GM23248 (cell line): Measurements from ENCODE around the gene ZNF19. TPM values are rescaled to one million over a fixed set of nuclear protein-coding genes. Genes with fewer than 3 reads are reported as not detected.

ENCODE experiments used
- DNase-seq: peaks from one replicate; pipeline ENCODE4 v3.0.0-alpha.2; 2015
- H2AFZ ChIP-seq: fragments of 200-600 bp; sonication (generic); 2 replicates; pipeline ENCODE4 v1.6.1; 2016; ENCODE audit warnings: antibody characterized with exemption
- H3F3A ChIP-seq: fragments of 200-600 bp; sonication (generic); 2 replicates; pipeline ENCODE4 v1.6.1; 2016; ENCODE audit warnings: mild to moderate bottlenecking, antibody characterized with exemption, mixed run types; ENCODE audit not compliant: insufficient read depth
- H3K27ac ChIP-seq: fragments of 200-600 bp; sonication (generic); 2 replicates; pipeline ENCODE4 v1.5.1; 2016; ENCODE audit warnings: mild to moderate bottlenecking
- H3K27me3 ChIP-seq: fragments of 200-600 bp; sonication (generic); replicated peaks from 2 replicates; pipeline ENCODE4 v1.6.1; 2016; ENCODE audit warnings: mild to moderate bottlenecking; ENCODE audit not compliant: insufficient read depth
- H3K36me3 ChIP-seq: fragments of 200-600 bp; sonication (generic); 2 replicates; pipeline ENCODE4 v1.6.1; 2016; ENCODE audit warnings: low read depth, mild to moderate bottlenecking
- H3K4me1 ChIP-seq: fragments of 200-600 bp; sonication (generic); 2 replicates; pipeline ENCODE4 v1.6.1; 2016; ENCODE audit warnings: mild to moderate bottlenecking; ENCODE audit not compliant: insufficient read depth
- H3K4me2 ChIP-seq: fragments of 200-600 bp; sonication (generic); one replicate; pipeline ENCODE4 v1.6.1; 2016; ENCODE audit warnings: mild to moderate bottlenecking; ENCODE audit not compliant: unreplicated experiment
- H3K4me3 ChIP-seq: fragments of 200-600 bp; sonication (generic); 2 replicates; pipeline ENCODE4 v1.5.1; 2016; ENCODE audit warnings: mild to moderate bottlenecking
- H3K79me2 ChIP-seq: fragments of 200-600 bp; sonication (generic); 2 replicates; pipeline ENCODE4 v1.6.1; 2016; ENCODE audit warnings: mild to moderate bottlenecking; ENCODE audit not compliant: insufficient read depth
- H3K9ac ChIP-seq: fragments of 200-600 bp; sonication (generic); 2 replicates; pipeline ENCODE4 v1.6.1; 2016; ENCODE audit warnings: mild to moderate bottlenecking
- H3K9me2 ChIP-seq: fragments of 200-600 bp; sonication (generic); 2 replicates; pipeline ENCODE4 v1.6.1; 2016; ENCODE audit warnings: mixed run types, mild to moderate bottlenecking, moderate library complexity; ENCODE audit not compliant: insufficient read depth
- H3K9me3 ChIP-seq: fragments of 200-600 bp; sonication (generic); one replicate; pipeline ENCODE4 v1.6.1; 2017; ENCODE audit warnings: low read depth
- H4K20me1 ChIP-seq: fragments of 200-600 bp; sonication (generic); 2 replicates; pipeline ENCODE4 v1.6.0; 2016; ENCODE audit not compliant: insufficient read depth
- EZH2 ChIP-seq: fragments of 200-600 bp; sonication (generic); IDR thresholded peaks from 2 replicates; pipeline ENCODE4 v1.6.1; 2018; ENCODE audit warnings: antibody characterized with exemption, mild to moderate bottlenecking; ENCODE audit not compliant: insufficient read depth, poor library complexity, severe bottlenecking
- EZH2phosphoT487 ChIP-seq: fragments of 200-600 bp; sonication (generic); IDR thresholded peaks from 2 replicates; pipeline ENCODE4 v1.6.1; 2018; ENCODE audit warnings: antibody characterized with exemption, moderate library complexity, mild to moderate bottlenecking, low read depth; ENCODE audit not compliant: insufficient read depth
- WGBS, 2 experiments: methylation state at CpG; one replicate each; pipeline ENCODE4 v1.1.6; 2015 to 2017; ENCODE audit warnings: low lambda C conversion rate in 2 of 2, low coverage in 1 of 2; ENCODE audit errors: missing lambda C conversion rate in 2 of 2; 5-methylcytosine and 5-hydroxymethylcytosine counted together
- in situ Hi-C: fragments of 300-500 bp; cut with MboI; formaldehyde crosslinking; loops from 2 replicates; pipeline ENCODE4 v1.15.0; 2020
- polyA plus RNA-seq: library from polyadenylated mRNA; unstranded; fragments of >200 nt; fragmentation: Nextera tagmentation; extraction: Ambion mirVana; gene quantifications from 2 replicates; pipeline ENCODE4 v1.2.1, GENCODE V29; 2016
- total RNA-seq: library from RNA; depleted of rRNA; stranded (reverse); fragments of >200 nt; shearing (Covaris generic); gene quantifications from 2 replicates; pipeline ENCODE4 v1.2.3, GENCODE V29; 2014

ZNF19 gene
- total and polyA plus RNA-seq, 2 experiments from 2014 or later: 1.3 to 1.7 TPM

DNA sequence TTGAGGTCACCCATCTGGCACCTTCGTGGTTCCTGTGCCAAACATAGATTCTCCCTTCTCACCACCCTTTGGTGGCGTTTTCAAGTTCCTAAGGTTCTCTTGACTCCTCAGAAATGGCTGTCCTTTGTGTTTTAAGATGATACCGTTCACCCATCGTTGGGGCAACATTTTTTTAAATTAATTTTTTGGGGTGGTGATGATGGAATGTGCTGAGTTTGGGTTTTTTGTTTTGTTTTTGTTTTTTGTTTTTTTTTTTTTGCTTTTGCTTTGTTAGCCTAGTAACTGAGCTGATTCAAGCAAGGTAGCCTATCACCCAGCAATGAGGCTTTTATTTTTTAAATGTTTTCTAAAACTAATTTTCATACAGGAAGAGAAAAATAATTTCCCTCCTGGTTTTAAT lies 39.7 kb upstream of the ZNF19 start:
- DNase-seq: no peak
- no peaks in the 10 kb centered on the region for H4K20me1 ChIP-seq
- no peak overlapping the region for H3K27ac ChIP-seq
- H3K4me1 ChIP-seq: peaks cover 11% of the 10 kb centered on the region
- no peaks in the 10 kb centered on the region for H3K9me2 ChIP-seq
- no peaks in the 10 kb centered on the region for H3K79me2 ChIP-seq
- in situ Hi-C loops: no loop called here
- 53% methylated on average over 4 of the region's 4 CpGs for WGBS, 2 experiments
- H2AFZ ChIP-seq: no peak overlapping the region
- no peaks in the 10 kb centered on the region for H3K9me3 ChIP-seq
- H3K4me3 ChIP-seq: no peak overlapping the region
- no peaks in the 10 kb centered on the region for H3K36me3 ChIP-seq
- no peaks in the 10 kb centered on the region for H3K27me3 ChIP-seq
- no peak overlapping the region for H3K4me2 ChIP-seq
- no peak overlapping the region for H3K9ac ChIP-seq
- no peaks in the 10 kb centered on the region for H3F3A ChIP-seq
- TF ChIP-seq EZH2 (no peak), EZH2phosphoT487 (no peak)

- no peak overlapping the region for H3K4me3 ChIP-seq
- no peaks in the 10 kb centered on the region for H3F3A ChIP-seq
- no peak overlapping the region for H3K9ac ChIP-seq
- no peaks in the 10 kb centered on the region for H3K36me3 ChIP-seq
- H3K79me2 ChIP-seq: no peaks in the 10 kb centered on the region
- in situ Hi-C loops: no loop called here
- H3K27ac ChIP-seq: no peak overlapping the region
- no peaks in the 10 kb centered on the region for H3K9me2 ChIP-seq
- no peak overlapping the region for H3K4me2 ChIP-seq
- no peak for DNase-seq
- no peak overlapping the region for H2AFZ ChIP-seq
- no peaks in the 10 kb centered on the region for H3K9me3 ChIP-seq
- H4K20me1 ChIP-seq: no peaks in the 10 kb centered on the region
- H3K27me3 ChIP-seq: no peaks in the 10 kb centered on the region
- TF ChIP-seq EZH2phosphoT487 (no peak), EZH2 (no peak)
- 53 to 56% methylated on average over 1 of the region's 1 CpG for WGBS, 2 experiments
- H3K4me1 ChIP-seq: peaks cover 11% of the 10 kb centered on the region
These were observed 39.1 kb upstream of the ZNF19 start for GRCh38 chr16:71528257-71528656.

DNA sequence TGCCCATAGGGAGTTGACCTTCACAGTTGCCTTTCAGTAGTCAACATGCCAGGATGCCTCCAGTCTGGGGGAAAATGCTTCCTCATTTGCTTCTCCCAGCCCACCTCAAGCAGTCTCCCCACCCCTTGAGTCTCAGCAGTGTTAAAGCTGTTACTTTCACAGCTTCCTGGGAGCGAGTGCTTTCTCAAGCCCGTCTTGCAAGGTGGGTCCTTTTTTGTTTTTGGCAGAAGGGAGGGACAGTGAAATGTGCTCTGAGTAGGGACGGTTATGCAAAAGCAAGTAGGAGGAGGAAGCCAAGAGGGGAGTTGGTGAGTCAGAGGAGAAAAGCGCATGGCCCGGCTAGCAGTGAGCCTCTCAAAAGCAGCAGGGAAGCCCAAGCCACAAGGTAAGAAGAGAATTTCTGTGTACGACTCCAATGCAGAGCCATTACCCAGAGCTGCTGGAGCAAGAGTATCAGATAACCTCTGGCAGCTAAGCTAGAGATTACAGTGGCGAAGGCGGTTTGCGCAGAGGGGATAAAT lies 37.0 kb upstream of the ZNF19 start, which contains the start of gene CHST4:
TSS of gene CHST4 (plus strand) at position 316 of the 521 bp plus-strand sequence. CDS start 10,252 bp downstream, outside the sequence.
- 5 to 7% methylated on average over 9 of the region's 9 CpGs for WGBS, 2 experiments
- Histone ChIP-seq H2AFZ (peak within 1 kb of the TSS; percentile 60), H3K27me3 (no peaks in the 10 kb centered on the region), H3K27ac (no peak within 1 kb of the TSS), H3K9me3 (no peaks in the 10 kb centered on the region), H4K20me1 (no peaks in the 10 kb centered on the region), H3K4me2 (peak within 1 kb of the TSS; percentile 64), H3F3A (no peaks in the 10 kb centered on the region), H3K4me1 (peaks cover 11% of the 10 kb centered on the region), H3K79me2 (no peaks in the 10 kb centered on the region), H3K36me3 (no peaks in the 10 kb centered on the region), H3K4me3 (peak within 1 kb of the TSS; percentile 4; the same call in 1 of the 2 replicates), H3K9ac (no peak within 1 kb of the TSS), H3K9me2 (no peaks in the 10 kb centered on the region)
- peak; percentile 77 for DNase-seq
- TF ChIP-seq EZH2phosphoT487: no peak
- no peak for TF ChIP-seq EZH2
- in situ Hi-C loops: no loop called here

GRCh38 chr16:71524566-71525553 lies 35.7 kb upstream of the ZNF19 start:
- Histone ChIP-seq H3K27ac (no peak overlapping the region), H3K4me2 (no peak overlapping the region), H3K79me2 (no peaks in the 10 kb centered on the region), H3K9me3 (no peaks in the 10 kb centered on the region), H3K9me2 (no peaks in the 10 kb centered on the region), H3K4me3 (no peak overlapping the region), H3K27me3 (no peaks in the 10 kb centered on the region), H2AFZ (no peak overlapping the region), H3K9ac (no peak overlapping the region), H4K20me1 (no peaks in the 10 kb centered on the region), H3K36me3 (no peaks in the 10 kb centered on the region), H3F3A (no peaks in the 10 kb centered on the region), H3K4me1 (peaks cover 11% of the 10 kb centered on the region)
- DNase-seq: peak; percentile 6
- in situ Hi-C loops: no loop called here
- 54 to 55% methylated on average over 16 of the region's 16 CpGs for WGBS, 2 experiments
- TF ChIP-seq EZH2 (no peak), EZH2phosphoT487 (no peak)
